SK-N-MC (cell line): ENCODE measurements around the gene ADCY7.

Source experiments
- EZH2 ChIP-seq: fragments of 200-600 bp; sonication (generic); IDR thresholded peaks from one replicate; pipeline ENCODE4 v1.6.1; 2017; ENCODE audit warnings: antibody characterized with exemption
- POLR2AphosphoS5 ChIP-seq: IDR thresholded peaks from 2 replicates; pipeline ENCODE4 v1.6.1; 2012; ENCODE audit warnings: mild to moderate bottlenecking, low read depth, low read length, borderline replicate concordance

- TF ChIP-seq EZH2: no peak
- no peak for TF ChIP-seq POLR2AphosphoS5
Observed at GRCh38 chr16:50318796-50319578, 52.6 kb downstream of the ADCY7 start.
